Neural progenitor cell (in vitro differentiated cells): ENCODE measurements around the gene D2HGDH. TPM values are rescaled to one million over a fixed set of nuclear protein-coding genes. Genes with fewer than 3 reads are reported as not detected.

ENCODE experiments used
- DNase-seq: peaks from one replicate; pipeline ENCODE4 v3.0.0-alpha.2; 2016; ENCODE audit warnings: low spot score
- H2AFZ ChIP-seq: fragments of 200-600 bp; sonication (generic); replicated peaks from 2 replicates; pipeline ENCODE4 v1.6.1; 2016; ENCODE audit warnings: antibody characterized with exemption
- H3F3A ChIP-seq: fragments of 200-600 bp; sonication (generic); 2 replicates; pipeline ENCODE4 v1.6.1; 2016; ENCODE audit warnings: antibody characterized with exemption, low read depth
- H3K27ac ChIP-seq: fragments of 200-600 bp; sonication (generic); 2 replicates; pipeline ENCODE4 v1.5.1; 2016; ENCODE audit warnings: mild to moderate bottlenecking
- H3K27me3 ChIP-seq: fragments of 200-600 bp; sonication (generic); 2 replicates; pipeline ENCODE4 v1.6.1; 2016; ENCODE audit warnings: mild to moderate bottlenecking, moderate library complexity
- H3K36me3 ChIP-seq: fragments of 200-600 bp; sonication (generic); 2 replicates; pipeline ENCODE4 v1.5.1; 2016
- H3K4me1 ChIP-seq: fragments of 200-600 bp; sonication (generic); 2 replicates; pipeline ENCODE4 v1.6.1; 2016; ENCODE audit warnings: mixed run types
- H3K4me2 ChIP-seq: fragments of 200-600 bp; sonication (generic); 2 replicates; pipeline ENCODE4 v1.6.1; 2016
- H3K4me3 ChIP-seq: fragments of 200-600 bp; sonication (generic); 2 replicates; pipeline ENCODE4 v1.5.1; 2016
- H3K79me2 ChIP-seq: fragments of 200-600 bp; sonication (generic); 2 replicates; pipeline ENCODE4 v1.6.1; 2016; ENCODE audit warnings: low read depth
- H3K9ac ChIP-seq: fragments of 200-600 bp; sonication (generic); 2 replicates; pipeline ENCODE4 v1.6.1; 2016
- H3K9me3 ChIP-seq: fragments of 200-600 bp; sonication (generic); 2 replicates; pipeline ENCODE4 v1.5.1; 2016; ENCODE audit warnings: low read depth
- H4K20me1 ChIP-seq: fragments of 200-600 bp; sonication (generic); 2 replicates; pipeline ENCODE4 v1.6.1; 2016; ENCODE audit warnings: low read depth
- H3K27ac Mint-ChIP-seq: 3 replicates; pipeline ENCODE4 v1.8.0; 2021; ENCODE audit warnings: mixed read lengths
- H3K27me3 Mint-ChIP-seq: 2 replicates; pipeline ENCODE4 v1.8.0; 2022; ENCODE audit warnings: low read depth, mild to moderate bottlenecking, inconsistent platforms, moderate library complexity, mixed read lengths; ENCODE audit not compliant: insufficient read depth
- H3K36me3 Mint-ChIP-seq: 3 replicates; pipeline ENCODE4 v1.8.0; 2021; ENCODE audit warnings: mixed read lengths
- H3K4me1 Mint-ChIP-seq: 3 replicates; pipeline ENCODE4 v1.8.0; 2021; ENCODE audit warnings: mixed read lengths
- H3K4me3 Mint-ChIP-seq: 3 replicates; pipeline ENCODE4 v1.8.0; 2021; ENCODE audit warnings: mild to moderate bottlenecking, moderate library complexity, mixed read lengths
- H3K9me3 Mint-ChIP-seq: 3 replicates; pipeline ENCODE4 v1.8.0; 2020; ENCODE audit warnings: mixed read lengths
- CTCF ChIP-seq: fragments of 200-600 bp; sonication (generic); IDR thresholded peaks from 2 replicates; pipeline ENCODE4 v1.5.1; 2017; ENCODE audit warnings: antibody characterized with exemption, mild to moderate bottlenecking
- EZH2 ChIP-seq: fragments of 200-600 bp; sonication (generic); IDR thresholded peaks from 2 replicates; pipeline ENCODE4 v1.6.1; 2017; ENCODE audit warnings: antibody characterized with exemption, mild to moderate bottlenecking, moderate library complexity
- EZH2phosphoT487 ChIP-seq: fragments of 200-600 bp; sonication (generic); IDR thresholded peaks from 2 replicates; pipeline ENCODE4 v1.6.1; 2017; ENCODE audit warnings: antibody characterized with exemption
- total RNA-seq: library from RNA; depleted of rRNA; stranded (reverse); fragments of >200 nt; gene quantifications from 2 replicates; pipeline ENCODE4 v1.2.3, GENCODE V29; 2015; ENCODE audit warnings: low replicate concordance

Gene D2HGDH
- total RNA-seq, 1 donor from 2014 or later, result 3.5 TPM

GRCh38 chr2:241768251-241768711 is 33.9 kb downstream of the D2HGDH start:
- H2AFZ ChIP-seq, result no peak overlapping the region
- TF ChIP-seq EZH2phosphoT487 (no peak), EZH2 (no peak)
- no peak overlapping the region for H3K4me2 ChIP-seq
- H3K79me2 ChIP-seq, result no peaks in the 10 kb centered on the region
- Mint-ChIP-seq H3K4me3 (no peak overlapping the region), H3K9me3 (no peaks in the 10 kb centered on the region), H3K27ac (no peak overlapping the region), H3K36me3 (no peaks in the 10 kb centered on the region), H3K27me3 (peaks cover 4% of the 10 kb centered on the region), H3K4me1 (peaks cover 40% of the 10 kb centered on the region)
- H3K9ac ChIP-seq, result no peak overlapping the region
- peaks cover 10% of the 10 kb centered on the region for H4K20me1 ChIP-seq
- H3K27ac ChIP-seq, result no peak overlapping the region
- DNase-seq, result no peak
- no peaks in the 10 kb centered on the region for H3K36me3 ChIP-seq
- no peaks in the 10 kb centered on the region for H3K9me3 ChIP-seq
- peaks cover 32% of the 10 kb centered on the region for H3F3A ChIP-seq
- H3K4me3 ChIP-seq, result no peak overlapping the region
- peaks cover 42% of the 10 kb centered on the region for H3K4me1 ChIP-seq
- H3K27me3 ChIP-seq, result no peaks in the 10 kb centered on the region

- Histone ChIP-seq H3K4me1 (peaks cover 42% of the 10 kb centered on the region), H3F3A (peaks cover 32% of the 10 kb centered on the region), H3K9me3 (no peaks in the 10 kb centered on the region), H3K4me3 (no peak overlapping the region), H2AFZ (no peak overlapping the region), H3K79me2 (no peaks in the 10 kb centered on the region), H3K36me3 (no peaks in the 10 kb centered on the region), H3K9ac (no peak overlapping the region), H3K27ac (no peak overlapping the region), H3K4me2 (no peak overlapping the region), H3K27me3 (no peaks in the 10 kb centered on the region), H4K20me1 (peaks cover 10% of the 10 kb centered on the region)
- H3K4me3 Mint-ChIP-seq, result no peak overlapping the region
- H3K27ac Mint-ChIP-seq, result no peak overlapping the region
- H3K9me3 Mint-ChIP-seq, result no peaks in the 10 kb centered on the region
- H3K27me3 Mint-ChIP-seq, result peaks cover 4% of the 10 kb centered on the region
- TF ChIP-seq EZH2phosphoT487 (no peak), EZH2 (no peak), CTCF (no peak)
- H3K36me3 Mint-ChIP-seq, result no peaks in the 10 kb centered on the region
- no peak for DNase-seq
- H3K4me1 Mint-ChIP-seq, result peaks cover 37% of the 10 kb centered on the region
These were observed 34.4 kb downstream of the D2HGDH start for GRCh38 chr2:241768850-241769249.

- no peak overlapping the region for H3K4me3 Mint-ChIP-seq
- no peaks in the 10 kb centered on the region for H3K36me3 Mint-ChIP-seq
- no peak overlapping the region for H3K27ac Mint-ChIP-seq
- no peaks in the 10 kb centered on the region for H3K27me3 ChIP-seq
- H2AFZ ChIP-seq, result no peak overlapping the region
- H4K20me1 ChIP-seq, result peaks cover under 1% of the 10 kb centered on the region
- no peak overlapping the region for H3K4me3 ChIP-seq
- H3F3A ChIP-seq, result peaks cover 26% of the 10 kb centered on the region
- peaks cover 36% of the 10 kb centered on the region for H3K4me1 ChIP-seq
- H3K79me2 ChIP-seq, result no peaks in the 10 kb centered on the region
- no peaks in the 10 kb centered on the region for H3K9me3 Mint-ChIP-seq
- no peak overlapping the region for H3K9ac ChIP-seq
- no peaks in the 10 kb centered on the region for H3K9me3 ChIP-seq
- peaks cover 29% of the 10 kb centered on the region for H3K4me1 Mint-ChIP-seq
- peaks cover 8% of the 10 kb centered on the region for H3K27me3 Mint-ChIP-seq
- TF ChIP-seq CTCF (no peak), EZH2 (no peak)
- H3K4me2 ChIP-seq, result no peak overlapping the region
- DNase-seq, result no peak
- no peaks in the 10 kb centered on the region for H3K36me3 ChIP-seq
- H3K27ac ChIP-seq, result no peak overlapping the region
These were observed 35.4 kb downstream of the D2HGDH start for GRCh38 chr2:241769819-241770184.

GRCh38 chr2:241770185-241770935 is 35.9 kb downstream of the D2HGDH start:
- peak; percentile 64 for DNase-seq

More at GRCh38 chr2:241770185-241770935, 35.9 kb downstream of the D2HGDH start:
- Histone ChIP-seq H4K20me1 (no peaks in the 10 kb centered on the region), H3K4me2 (peak overlapping the region; percentile 65), H3K4me3 (no peak overlapping the region), H3K27me3 (no peaks in the 10 kb centered on the region), H3K9me3 (no peaks in the 10 kb centered on the region), H3K36me3 (no peaks in the 10 kb centered on the region), H3F3A (peaks cover 26% of the 10 kb centered on the region), H3K79me2 (no peaks in the 10 kb centered on the region), H2AFZ (no peak overlapping the region), H3K27ac (no peak overlapping the region), H3K9ac (no peak overlapping the region), H3K4me1 (peaks cover 35% of the 10 kb centered on the region)
- Mint-ChIP-seq H3K27me3 (peaks cover 8% of the 10 kb centered on the region), H3K36me3 (no peaks in the 10 kb centered on the region), H3K27ac (peak overlapping the region; percentile 50), H3K4me3 (no peak overlapping the region), H3K4me1 (peaks cover 29% of the 10 kb centered on the region), H3K9me3 (no peaks in the 10 kb centered on the region)
- no peak for TF ChIP-seq CTCF
- TF ChIP-seq EZH2, result no peak
- TF ChIP-seq EZH2phosphoT487, result no peak
